ENCODE measurements around the gene FXYD5. TPM values are rescaled to one million over a fixed set of nuclear protein-coding genes. Genes with fewer than 3 reads are reported as not detected.
A peak's percentile ranks its signal among the peaks of the same experiment; 100 is the strongest.

FXYD5 gene
- total RNA-seq, 1 donor from 2014 or later: 0.62 TPM

GRCh38 chr19:35140962-35141836, 13.3 kb upstream of the FXYD5 start:
- peaks cover 58% of the 10 kb centered on the region for H3K27me3 Mint-ChIP-seq
- peaks cover 14% of the 10 kb centered on the region for H3K4me1 Mint-ChIP-seq (ENCODE audit: low read depth)
- no peak overlapping the region for H3K27ac Mint-ChIP-seq
- peak; percentile 70 for DNase-seq (ENCODE audit: low spot score, unreplicated experiment)
- no peak overlapping the region for H3K4me3 Mint-ChIP-seq (ENCODE audit: low read depth)
- H3K9me3 Mint-ChIP-seq (ENCODE audit: low read depth): no peaks in the 10 kb centered on the region
- H3K36me3 Mint-ChIP-seq (ENCODE audit: insufficient read depth): no peaks in the 10 kb centered on the region
- peak; percentile 29 for TF ChIP-seq CTCF (IDR thresholded peaks at IDR 0.05; ENCODE audit: unreplicated experiment)

- Mint-ChIP-seq H3K4me3 (ENCODE audit: low read depth) (no peak overlapping the region), H3K27ac (no peak overlapping the region), H3K4me1 (ENCODE audit: low read depth) (peaks cover 14% of the 10 kb centered on the region), H3K27me3 (peaks cover 62% of the 10 kb centered on the region), H3K9me3 (ENCODE audit: low read depth) (no peaks in the 10 kb centered on the region), H3K36me3 (ENCODE audit: insufficient read depth) (no peaks in the 10 kb centered on the region)
- DNase-seq (ENCODE audit: low spot score, unreplicated experiment): no peak
- no peak for TF ChIP-seq CTCF (IDR thresholded peaks at IDR 0.05; ENCODE audit: unreplicated experiment)
Observed at GRCh38 chr19:35141837-35142605, 12.5 kb upstream of the FXYD5 start.

GRCh38 chr19:35142606-35143230, 11.8 kb upstream of the FXYD5 start:
- H3K9me3 Mint-ChIP-seq (ENCODE audit: low read depth): no peaks in the 10 kb centered on the region
- H3K27me3 Mint-ChIP-seq: peaks cover 65% of the 10 kb centered on the region
- H3K4me1 Mint-ChIP-seq (ENCODE audit: low read depth): peaks cover 9% of the 10 kb centered on the region
- H3K4me3 Mint-ChIP-seq (ENCODE audit: low read depth): no peak overlapping the region
- no peak overlapping the region for H3K27ac Mint-ChIP-seq
- peak; percentile 66 for TF ChIP-seq CTCF (IDR thresholded peaks at IDR 0.05; ENCODE audit: unreplicated experiment)
- H3K36me3 Mint-ChIP-seq (ENCODE audit: insufficient read depth): no peaks in the 10 kb centered on the region
- peak; percentile 49 for DNase-seq (ENCODE audit: low spot score, unreplicated experiment)

- H3K4me3 Mint-ChIP-seq (ENCODE audit: low read depth): no peak within 1 kb of the TSS
- no peak for DNase-seq (ENCODE audit: low spot score, unreplicated experiment)
- H3K27me3 Mint-ChIP-seq: peaks cover 67% of the 10 kb centered on the region
- H3K36me3 Mint-ChIP-seq (ENCODE audit: insufficient read depth): no peaks in the 10 kb centered on the region
- peak; percentile 35 for TF ChIP-seq CTCF (IDR thresholded peaks at IDR 0.05; ENCODE audit: unreplicated experiment)
- no peaks in the 10 kb centered on the region for H3K9me3 Mint-ChIP-seq (ENCODE audit: low read depth)
- H3K4me1 Mint-ChIP-seq (ENCODE audit: low read depth): peaks cover 9% of the 10 kb centered on the region
- no peak within 1 kb of the TSS for H3K27ac Mint-ChIP-seq
Observed at GRCh38 chr19:35143231-35143715, 11.3 kb upstream of the FXYD5 start, which contains the start of gene FXYD7. Gene FXYD7 (plus strand): TSS chr19:35143255. CDS start chr19:35143334, 79 bp downstream.

- TF ChIP-seq CTCF (IDR thresholded peaks at IDR 0.05; ENCODE audit: unreplicated experiment): no peak
- no peaks in the 10 kb centered on the region for H3K9me3 Mint-ChIP-seq (ENCODE audit: low read depth)
- no peaks in the 10 kb centered on the region for H3K36me3 Mint-ChIP-seq (ENCODE audit: insufficient read depth)
- H3K4me1 Mint-ChIP-seq (ENCODE audit: low read depth): peaks cover 9% of the 10 kb centered on the region
- H3K27me3 Mint-ChIP-seq: peaks cover 67% of the 10 kb centered on the region
- DNase-seq (ENCODE audit: low spot score, unreplicated experiment): no peak
- H3K4me3 Mint-ChIP-seq (ENCODE audit: low read depth): no peak overlapping the region
- no peak overlapping the region for H3K27ac Mint-ChIP-seq
Observed at GRCh38 chr19:35143818-35144217, 10.7 kb upstream of the FXYD5 start.

Measured in progenitor cell of endocrine pancreas (in vitro differentiated cells).